Measurements from ENCODE around the gene MSX2.

MSX2 gene

DNA sequence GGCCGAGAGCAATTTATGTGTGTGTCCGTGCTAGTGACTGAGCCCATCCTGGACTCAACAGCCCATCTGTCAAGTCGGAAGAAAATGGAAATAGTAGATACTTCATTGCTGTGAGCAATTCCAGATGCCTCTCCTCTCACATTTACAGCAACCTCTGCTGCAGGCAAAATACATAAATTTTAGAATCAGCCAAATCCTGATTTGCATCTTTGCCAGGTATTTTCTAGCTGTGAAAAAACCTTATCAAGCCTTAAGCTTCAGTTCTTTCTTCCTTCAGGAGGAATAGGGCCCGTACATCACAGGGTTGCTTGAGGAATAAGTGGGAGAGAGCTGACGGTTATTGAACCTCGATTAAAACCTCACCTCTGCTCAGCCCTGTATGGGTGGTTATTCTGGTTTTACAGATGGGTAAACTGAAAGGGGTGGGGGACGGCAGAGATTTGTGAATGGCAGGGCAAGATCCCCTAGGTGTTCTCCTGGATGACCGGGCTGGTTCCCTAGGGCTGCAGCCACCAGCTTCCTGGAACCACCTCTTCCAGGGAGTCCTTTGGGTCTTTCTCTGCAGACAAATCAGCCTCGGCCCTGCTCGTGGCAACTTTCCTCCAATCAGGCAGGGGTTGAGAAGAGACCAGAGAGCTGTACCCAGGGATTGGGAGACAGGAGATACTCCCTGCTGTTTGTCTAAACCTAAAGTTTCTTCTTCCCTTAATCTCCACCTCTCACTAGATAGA is 5.3 kb upstream of the MSX2 start:
- DNase-seq (ENCODE audit: low read depth in 2 of 2, low spot score in 1 of 2): no peak

DNA sequence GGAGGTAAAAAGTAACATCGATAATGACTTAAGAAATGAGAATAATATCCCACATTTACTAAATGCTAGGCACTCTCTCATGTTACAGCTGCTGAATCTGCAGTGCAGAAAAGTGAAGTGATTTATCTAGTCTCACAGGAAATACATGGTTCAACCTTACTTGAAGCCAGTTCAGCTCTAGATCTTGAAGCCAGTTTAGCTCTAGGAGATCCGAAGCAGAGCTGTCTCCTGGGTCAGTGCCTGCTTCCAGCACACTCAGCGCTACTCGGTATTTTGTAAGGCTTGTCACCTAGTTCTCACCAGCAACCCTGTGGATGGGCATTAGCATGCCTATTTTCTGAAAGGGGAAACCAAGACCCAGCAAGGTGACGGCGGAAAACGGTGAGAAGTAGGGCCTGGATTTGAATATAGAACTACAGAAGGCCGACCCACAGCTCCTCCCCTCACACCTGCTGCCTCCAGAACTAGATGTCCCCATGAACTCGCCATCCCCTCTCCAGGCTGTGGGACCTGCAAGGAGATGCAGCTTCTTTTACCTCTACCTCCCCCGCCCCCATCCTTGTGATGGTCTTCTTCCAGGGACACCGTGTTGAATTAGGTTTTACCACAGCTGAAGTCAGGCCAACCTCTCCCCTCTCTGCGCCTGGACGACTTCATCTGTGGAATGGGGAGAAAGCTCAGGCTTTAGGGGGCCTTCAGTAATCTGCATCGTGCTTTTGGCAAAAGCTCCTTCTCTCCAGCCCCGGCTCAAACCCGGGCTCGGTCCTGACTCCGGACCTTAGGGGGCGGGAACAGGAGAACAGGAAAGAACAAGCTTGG is 4.4 kb upstream of the MSX2 start:
- DNase-seq (ENCODE audit: low read depth in 2 of 2, low spot score in 1 of 2): no peak

DNA sequence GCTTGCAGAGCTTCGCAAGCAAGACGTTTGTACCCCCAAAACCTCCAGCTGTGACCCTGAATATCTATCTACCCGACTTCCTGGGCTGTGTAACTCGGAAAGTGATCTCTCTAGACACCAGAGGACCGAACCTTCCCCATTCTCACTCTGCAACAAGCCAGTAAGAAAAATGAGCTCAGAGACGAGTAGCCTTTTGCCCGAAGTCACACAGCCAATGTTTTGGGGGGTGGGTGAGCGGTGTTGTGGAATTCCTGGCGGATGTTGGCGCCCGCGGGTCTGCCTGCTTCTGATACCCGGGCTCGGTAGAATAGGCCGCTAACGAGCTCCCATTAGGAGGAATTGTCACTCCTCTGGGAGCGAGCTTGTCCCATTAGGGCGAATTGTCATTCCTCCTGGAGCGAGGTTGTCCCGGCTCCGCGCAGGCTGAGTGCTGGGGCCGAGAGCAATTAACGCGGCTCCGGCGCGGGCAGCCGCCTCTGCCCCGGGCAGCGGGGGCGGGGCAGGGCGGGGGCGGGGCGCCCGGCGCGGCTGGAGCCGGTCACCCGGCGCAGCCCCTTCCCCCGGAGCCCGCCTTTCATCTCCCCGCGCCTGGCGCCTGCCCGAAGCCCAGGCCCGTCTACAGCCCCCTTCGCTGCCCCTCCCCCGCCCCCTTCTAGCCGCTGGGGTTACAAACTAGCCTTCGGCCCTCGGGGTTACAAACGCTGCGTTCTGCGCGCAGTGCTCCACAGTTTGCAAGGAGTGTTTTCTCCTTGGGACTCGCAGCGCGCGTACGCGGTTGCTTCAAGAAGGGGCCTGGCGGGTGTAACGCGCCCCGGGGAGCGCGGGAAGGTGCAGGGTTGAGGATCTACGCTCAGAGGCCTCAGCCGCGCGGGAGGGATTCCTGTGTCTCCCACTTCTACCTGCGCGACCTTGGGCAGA is 3.5 kb upstream of the MSX2 start:
- DNase-seq (ENCODE audit: low read depth in 2 of 2, low spot score in 1 of 2): no peak

DNA sequence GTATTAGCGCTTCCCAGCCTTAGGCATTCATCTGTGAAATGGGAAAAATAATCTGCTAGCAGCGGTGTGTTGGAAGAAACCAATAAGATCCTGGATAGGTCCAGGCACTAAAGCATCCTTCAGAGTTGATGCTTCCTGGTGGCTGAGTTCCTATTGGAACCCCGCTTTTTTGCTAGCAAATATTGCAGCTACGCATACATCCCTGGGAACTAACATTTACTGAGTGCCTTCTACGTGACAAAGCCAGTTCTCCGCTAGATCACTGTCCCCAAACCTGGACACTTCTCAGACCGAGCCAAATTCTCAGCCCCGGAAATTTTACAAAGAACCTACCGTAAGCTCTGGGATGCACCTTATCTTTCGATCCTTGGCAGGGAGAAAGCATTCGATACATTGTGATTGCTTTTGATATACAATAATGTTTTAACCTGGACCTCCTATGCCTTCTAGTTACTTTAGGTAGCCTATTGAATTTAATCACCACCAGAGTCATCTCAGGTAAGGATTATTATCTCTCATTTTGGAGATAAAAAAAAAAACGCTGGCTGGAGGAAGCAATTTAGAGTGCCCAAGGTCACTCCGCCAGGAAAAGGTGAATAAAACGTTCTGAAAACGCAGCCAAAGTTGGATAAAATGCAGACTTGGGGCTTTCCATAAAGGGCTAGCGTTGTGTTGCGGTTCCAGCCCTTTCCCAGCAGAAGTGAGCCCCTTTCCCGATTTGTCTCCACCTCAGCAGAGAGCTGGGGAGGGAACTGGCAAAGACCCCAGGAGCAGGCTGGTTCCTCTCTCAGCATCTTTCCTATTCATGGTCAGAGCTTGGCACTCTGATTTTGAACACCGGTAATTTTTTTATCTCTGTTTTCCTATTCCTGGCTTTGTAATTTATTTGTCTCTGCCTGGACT is 2.6 kb upstream of the MSX2 start:
- DNase-seq (ENCODE audit: low read depth in 2 of 2, low spot score in 1 of 2): no peak

DNA sequence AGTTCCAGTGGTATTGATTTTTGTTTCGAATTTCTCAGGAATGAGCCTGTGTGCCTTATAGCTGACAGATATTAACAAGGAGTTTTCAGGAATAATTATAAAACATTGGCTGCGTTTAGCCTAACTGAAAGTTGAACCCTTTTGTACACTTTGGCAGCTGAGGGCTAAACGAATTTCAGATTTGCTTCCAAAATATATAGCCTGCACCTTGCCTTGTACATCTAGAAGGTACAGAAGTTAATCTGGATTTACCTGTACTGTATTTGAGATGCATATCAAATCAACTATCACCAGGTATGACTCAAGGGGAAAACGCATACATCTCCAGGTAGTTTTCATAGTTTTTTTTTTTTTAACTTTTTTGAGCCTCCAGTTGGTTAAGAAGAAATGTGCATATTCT is 1.9 kb upstream of the MSX2 start:
- DNase-seq (ENCODE audit: low read depth in 2 of 2, low spot score in 1 of 2): no peak

DNA sequence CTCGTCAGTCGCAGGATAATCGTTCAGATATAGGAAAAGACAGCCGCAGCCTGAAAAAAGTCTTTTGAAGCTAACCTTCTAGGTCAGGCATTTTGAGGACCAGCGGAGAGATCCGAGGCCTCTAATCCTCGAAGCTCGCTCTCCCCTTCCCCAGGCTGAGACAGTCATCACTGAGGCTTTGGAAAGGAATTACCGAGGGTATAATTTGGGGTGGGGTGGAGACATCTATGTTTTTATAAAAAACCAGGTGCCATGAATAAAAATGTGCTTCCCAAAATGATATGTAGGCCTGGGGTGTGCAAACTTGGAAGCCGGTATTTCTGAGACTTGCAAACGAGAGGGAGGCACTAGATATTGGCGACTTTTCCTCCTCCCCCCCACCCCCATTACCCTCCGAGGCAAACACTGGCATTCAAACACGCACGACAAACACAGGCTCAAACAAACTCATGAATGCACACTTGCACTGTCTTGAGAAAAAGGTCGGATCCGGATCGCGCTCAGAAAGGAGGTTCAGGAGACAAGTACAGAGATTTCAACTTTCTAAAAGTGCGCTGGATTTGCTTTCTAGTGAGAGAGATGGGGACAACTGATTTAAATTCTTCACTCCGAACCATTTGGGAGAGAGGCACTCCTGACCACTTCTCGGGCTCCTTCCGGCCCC is 935 bp upstream of the MSX2 start:
- DNase-seq (ENCODE audit: low read depth in 2 of 2, low spot score in 1 of 2): no peak

DNA sequence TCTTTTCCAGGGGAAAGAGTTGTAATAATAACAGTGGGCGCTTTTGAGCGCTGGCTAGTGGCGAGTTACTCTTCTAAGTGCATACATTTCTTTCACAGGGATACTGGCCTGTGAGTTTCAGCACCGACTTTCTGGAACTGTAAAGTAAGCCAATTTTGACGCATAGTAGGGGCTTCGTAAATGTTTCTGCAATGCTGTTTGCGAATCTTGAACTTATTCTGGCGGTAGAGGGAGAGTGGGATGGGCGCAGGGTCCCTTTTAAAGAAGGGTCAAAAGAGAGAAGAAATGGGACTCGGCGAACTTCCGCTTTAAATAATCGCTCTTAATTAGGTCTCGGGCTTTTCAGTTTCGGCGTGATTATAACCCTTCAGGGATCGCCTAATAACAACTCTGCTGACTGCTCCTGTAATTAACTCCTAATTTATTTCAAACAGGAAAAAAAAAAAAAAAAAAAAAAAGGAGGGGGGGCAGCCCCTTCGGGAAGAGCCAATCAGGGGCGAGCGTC is 351 bp upstream of the MSX2 start:
- no peak for DNase-seq (ENCODE audit: low read depth in 2 of 2, low spot score in 1 of 2)

DNA sequence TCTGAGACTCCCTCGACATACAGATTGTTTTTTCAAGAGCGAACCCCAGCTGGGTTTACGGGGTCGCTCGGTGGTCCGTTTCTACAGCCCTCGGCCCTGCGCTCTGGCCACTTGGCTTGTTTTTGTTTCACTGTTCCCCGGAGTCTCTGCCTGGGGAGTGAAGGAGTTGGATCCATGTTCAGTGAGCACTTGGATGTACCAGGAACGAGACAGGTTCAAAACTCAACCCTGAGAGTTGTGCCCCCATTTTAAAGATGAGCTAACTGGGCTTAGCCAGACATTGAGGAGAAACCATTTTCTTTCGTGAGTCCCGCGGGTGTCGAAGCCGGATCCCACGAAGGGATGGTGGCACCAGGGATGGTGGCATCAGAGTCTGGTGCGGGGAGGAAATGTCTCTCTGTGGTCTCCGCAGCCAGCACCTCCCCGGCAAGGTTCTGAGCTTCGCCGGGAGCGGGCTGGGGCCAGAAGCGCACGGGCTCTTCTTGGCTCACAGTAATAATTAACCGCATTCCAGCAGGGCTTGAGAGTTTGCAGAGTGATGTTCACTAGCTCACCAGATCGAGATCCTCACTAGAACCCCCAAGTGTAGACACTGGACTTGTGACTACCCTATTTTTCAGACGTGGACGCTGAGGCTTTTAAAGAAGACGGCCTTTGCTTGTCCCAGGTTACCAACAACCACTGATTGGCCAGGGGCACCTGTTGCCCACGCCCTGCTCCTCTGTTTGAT is 1.0 kb downstream of the MSX2 start:
- no peak for DNase-seq (ENCODE audit: low read depth in 2 of 2, low spot score in 1 of 2)

DNA sequence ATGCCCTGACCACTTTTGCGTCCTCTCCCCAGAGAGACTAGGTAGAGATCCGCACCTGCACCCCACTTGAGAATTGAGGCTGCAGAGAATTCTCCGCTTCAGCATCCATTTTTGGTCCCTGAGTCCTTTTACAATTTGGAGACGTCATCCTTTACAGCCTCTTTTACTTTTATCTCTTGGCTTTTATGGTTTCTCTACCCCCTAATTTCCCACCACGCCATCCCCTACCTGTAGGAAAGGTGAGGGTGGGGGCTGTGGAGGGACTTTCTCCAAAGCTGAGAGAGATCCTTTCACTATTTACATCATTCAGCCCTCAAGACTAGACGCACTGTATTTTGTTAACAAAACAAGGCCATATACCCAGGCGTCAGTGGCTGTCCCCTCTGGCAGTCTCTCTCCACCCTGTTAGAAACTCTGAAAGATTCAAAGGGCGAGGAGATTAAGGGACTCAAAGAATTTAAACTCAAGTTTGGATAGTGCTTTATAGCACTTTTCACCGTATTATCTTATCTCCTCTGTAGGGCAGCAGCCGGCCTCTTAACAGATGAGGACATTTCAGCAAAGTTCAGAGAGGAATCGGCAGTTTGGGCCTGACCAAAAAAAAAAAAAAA is 1.7 kb downstream of the MSX2 start:
- DNase-seq (ENCODE audit: low read depth in 2 of 2, low spot score in 1 of 2): no peak

DNA sequence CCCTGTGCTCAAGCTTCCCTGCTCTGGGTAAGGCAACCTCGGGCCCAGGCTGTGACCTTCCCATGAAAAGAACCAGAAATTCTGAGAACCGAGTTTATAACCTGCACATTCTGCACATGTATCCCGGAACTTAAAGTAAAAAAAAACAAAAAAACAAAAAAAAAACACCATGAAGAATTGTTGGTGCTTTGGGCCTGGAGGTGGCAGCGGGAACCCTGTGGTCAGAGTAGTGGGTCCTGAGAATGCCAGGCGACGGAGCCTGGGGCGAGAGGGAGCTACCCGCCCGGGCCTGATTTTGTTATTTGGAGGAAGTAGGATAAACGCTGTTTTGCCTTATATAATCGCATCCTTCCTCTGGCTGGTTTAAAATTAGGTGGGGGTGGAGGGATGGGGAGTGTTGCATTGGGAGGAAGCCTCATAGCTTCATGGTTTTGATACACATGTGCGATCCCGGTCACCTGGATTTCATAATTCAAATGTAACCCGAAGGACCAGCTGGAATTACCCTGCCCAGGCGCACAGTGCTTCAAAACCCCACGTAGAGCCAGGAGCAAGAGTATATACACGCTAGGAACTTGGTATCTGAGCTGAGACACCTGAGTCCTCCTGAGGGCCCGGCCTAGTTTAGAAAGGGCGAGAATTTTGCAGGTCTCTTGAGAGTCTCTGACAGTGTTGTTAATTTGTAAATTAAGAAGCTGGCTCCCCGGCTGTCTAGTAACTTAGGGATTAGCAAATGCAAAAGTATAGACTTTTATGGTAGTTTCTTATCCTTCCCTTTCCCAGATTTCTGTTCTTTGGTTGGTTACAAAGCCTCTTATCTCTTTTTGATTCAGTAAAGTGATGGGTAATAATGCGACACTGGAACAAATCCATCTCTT is 2.8 kb downstream of the MSX2 start:
- no peak for DNase-seq (ENCODE audit: low read depth in 2 of 2, low spot score in 1 of 2)

DNA sequence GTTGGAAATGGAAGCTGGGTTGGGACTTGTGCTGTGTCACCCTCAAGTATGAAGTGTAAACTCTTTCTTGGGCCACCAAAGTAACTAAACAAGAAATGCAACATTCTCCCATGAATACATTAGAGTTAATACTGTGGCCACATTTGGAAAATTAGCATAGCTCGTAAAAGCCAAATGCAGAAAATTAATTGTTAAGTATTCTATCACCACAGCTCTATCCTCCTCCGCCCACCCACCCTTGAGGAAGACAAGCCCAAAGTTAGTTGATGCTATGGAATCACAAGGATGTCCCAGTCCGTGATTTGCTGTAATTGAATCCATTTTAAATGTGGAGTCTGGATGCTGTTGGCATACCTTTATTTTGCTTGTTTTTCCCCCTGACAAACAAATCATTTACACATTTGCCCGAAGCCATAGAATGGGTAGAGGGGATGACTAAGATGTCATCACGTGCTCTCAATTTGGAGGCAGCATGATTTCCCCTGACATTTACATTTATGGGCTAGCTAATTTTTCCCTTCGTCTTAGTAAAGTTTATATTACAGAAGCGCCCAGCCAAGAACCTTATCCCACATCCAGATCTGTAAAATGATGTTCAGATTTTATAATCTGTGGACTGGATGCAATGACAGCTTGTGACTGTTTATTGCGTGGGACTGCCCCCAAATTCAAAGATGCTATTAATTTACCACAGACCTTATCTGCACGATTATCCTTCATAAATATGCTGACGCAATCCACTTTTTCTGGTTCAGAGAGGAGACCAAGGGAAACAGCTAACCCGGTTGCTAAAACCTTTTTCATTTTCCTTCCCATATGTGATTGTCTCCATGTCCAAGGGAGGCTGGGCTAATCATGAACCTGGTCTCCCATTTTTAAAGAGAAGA is 3.7 kb downstream of the MSX2 start:
- DNase-seq (ENCODE audit: low read depth in 2 of 2, low spot score in 1 of 2): no peak

DNA sequence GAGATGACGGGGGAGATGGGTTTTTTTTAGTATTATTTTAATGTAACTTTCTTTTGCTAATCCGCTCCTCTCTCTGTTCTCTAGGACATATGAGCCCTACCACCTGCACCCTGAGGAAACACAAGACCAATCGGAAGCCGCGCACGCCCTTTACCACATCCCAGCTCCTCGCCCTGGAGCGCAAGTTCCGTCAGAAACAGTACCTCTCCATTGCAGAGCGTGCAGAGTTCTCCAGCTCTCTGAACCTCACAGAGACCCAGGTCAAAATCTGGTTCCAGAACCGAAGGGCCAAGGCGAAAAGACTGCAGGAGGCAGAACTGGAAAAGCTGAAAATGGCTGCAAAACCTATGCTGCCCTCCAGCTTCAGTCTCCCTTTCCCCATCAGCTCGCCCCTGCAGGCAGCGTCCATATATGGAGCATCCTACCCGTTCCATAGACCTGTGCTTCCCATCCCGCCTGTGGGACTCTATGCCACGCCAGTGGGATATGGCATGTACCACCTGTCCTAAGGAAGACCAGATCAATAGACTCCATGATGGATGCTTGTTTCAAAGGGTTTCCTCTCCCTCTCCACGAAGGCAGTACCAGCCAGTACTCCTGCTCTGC is 4.8 kb downstream of the MSX2 start:
- DNase-seq (ENCODE audit: low read depth in 2 of 2, low spot score in 1 of 2): no peak

DNA sequence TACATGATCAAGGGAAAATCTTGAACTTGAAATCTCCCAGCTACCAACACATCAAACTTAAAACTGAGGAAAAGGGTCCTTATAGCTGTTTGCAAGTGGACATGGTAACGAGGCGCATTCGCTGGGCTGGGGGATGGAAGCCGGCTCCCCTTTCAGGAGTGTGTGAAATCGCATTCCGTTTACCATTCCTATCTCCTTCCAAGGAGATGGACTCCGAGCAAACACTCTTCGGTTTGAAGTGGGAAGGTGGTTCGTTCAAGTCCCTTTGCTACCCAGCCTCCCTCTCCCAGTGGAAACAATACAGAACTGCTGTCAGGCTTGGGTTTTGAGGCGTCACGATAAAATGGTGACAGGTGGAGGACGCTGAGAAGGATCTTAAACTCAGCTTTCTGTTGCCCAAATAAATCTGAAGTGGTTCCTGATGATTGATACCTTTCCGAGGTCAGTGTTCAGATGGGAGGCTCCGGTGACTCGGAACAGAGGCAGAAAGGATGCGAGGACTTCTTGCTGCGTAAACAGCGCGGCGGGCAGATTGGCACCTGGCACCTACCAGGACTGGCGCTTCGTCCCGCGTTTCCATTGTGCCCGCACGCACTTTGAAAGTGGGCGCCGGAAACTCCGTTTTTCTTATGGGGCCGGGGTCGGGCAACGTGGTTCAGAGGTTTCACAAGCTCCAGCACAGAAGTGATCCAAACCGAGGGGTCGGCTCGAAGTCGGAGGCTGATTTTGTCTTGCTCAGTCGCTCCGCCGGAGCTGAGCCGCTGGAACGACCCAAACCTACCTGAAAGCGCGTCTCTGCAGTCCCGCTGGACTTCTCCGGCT is 7.0 kb downstream of the MSX2 start:
- no peak for DNase-seq (ENCODE audit: low read depth in 2 of 2, low spot score in 1 of 2)

DNA sequence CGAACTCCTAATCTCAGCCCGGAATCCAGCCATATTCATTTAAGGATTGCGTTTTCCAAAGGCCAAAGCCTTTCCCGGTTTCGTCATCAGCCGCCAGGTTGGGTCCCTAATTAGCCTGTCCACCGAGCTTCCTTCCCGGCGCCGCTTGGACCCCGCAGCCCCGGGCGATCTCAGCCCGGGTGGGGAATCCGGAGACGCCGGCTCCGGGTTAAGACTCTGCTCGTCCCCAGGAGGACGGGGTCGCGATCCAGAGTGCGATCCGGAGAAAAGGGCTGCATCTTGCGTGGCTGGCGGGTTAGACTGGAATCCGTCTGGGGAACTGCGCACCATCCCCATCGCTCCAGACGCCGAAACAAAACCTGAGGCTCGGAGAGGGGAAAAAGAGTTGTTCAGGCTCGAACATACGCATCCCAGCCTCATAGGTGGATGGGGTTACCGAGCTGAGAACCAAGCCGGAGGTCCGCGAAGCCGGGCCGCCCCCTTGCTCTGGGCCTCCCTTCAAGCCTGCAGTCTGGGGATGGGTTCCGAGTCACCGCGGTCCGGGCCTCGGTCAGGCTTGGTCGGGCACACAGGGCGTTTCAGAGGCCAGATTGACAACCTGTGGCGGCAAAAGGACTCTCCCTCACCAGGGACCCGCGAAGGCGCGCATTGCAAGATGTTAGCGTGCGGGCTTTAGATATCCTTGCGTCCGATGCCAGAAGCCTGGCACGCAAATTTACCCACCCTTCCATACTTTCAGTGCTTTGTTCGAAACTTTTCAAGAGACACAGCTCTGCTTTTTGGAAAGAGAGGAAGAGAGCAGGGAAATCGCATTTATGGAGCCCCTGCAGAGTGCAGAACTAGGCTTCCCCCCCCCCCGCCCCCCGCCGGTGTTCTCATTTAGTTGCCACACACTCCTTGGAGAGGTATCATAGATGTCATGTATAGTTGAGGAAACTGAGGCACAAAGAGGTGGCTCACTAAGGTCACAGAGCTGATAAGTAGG is 7.9 kb downstream of the MSX2 start:
- no peak for DNase-seq (ENCODE audit: low read depth in 2 of 2, low spot score in 1 of 2)

Data from stimulated activated CD8-positive, alpha-beta memory T cell treated with anti-CD3 and anti-CD28 coated beads, Interleukin-4, amount 100 ng/mL, for 4 hours (primary cell).